ENCODE results near the gene HSFX4.
"Not testable (repeated sequence)": the region's sequence is repeated elsewhere in the genome, so short reads cannot be mapped to it uniquely, and the experiment has no call there.

Gene HSFX4

GRCh38 chrX:149938427-149938880 is 9.1 kb downstream of the HSFX4 start, which contains the start of gene EOLA2:
EOLA2 (minus strand) TSS chrX:149938491; CDS start chrX:149933874, 4,617 bp downstream.
- peak; percentile 92 to 99 (median 98) for DNase-seq

- DNase-seq, result peak; percentile 83 to 96 (median 92)
Measured at GRCh38 chrX:149938881-149939654, 9.7 kb downstream of the HSFX4 start.

GRCh38 chrX:149939655-149939904 is 10.2 kb downstream of the HSFX4 start:
- DNase-seq, result no peak

- peak; percentile 86 to 97 (median 95) for DNase-seq
Measured at GRCh38 chrX:149939905-149940673, 10.7 kb downstream of the HSFX4 start.

- not testable (repeated sequence) for DNase-seq
Measured at GRCh38 chrX:149940674-149941024, 11.3 kb downstream of the HSFX4 start.

GRCh38 chrX:149945087-149945670 is 15.8 kb downstream of the HSFX4 start:
- not testable (repeated sequence) for DNase-seq

GRCh38 chrX:149945820-149946219 is 16.4 kb downstream of the HSFX4 start:
- not testable (repeated sequence) for DNase-seq

- not testable (repeated sequence) for DNase-seq
Measured at GRCh38 chrX:149946932-149947331, 17.6 kb downstream of the HSFX4 start.

GRCh38 chrX:149948016-149948415 is 18.6 kb downstream of the HSFX4 start:
- no peak for DNase-seq

GRCh38 chrX:149949743-149950436 is 20.5 kb downstream of the HSFX4 start:
- DNase-seq, result no peak

GRCh38 chrX:149950681-149951080 is 21.3 kb downstream of the HSFX4 start:
- peak in 2 of 3 experiments; percentile 46 for DNase-seq

- DNase-seq, result no peak
Measured at GRCh38 chrX:149961572-149961971, 32.2 kb downstream of the HSFX4 start.

- DNase-seq, result no peak
Measured at GRCh38 chrX:149962010-149962409, 32.6 kb downstream of the HSFX4 start.

GRCh38 chrX:149962859-149963757 is 33.7 kb downstream of the HSFX4 start:
- DNase-seq, result peak; percentile 31 to 74 (median 73)

- DNase-seq, result no peak
Measured at GRCh38 chrX:149979126-149979644, 49.8 kb downstream of the HSFX4 start.
